WTC11 (cell line): ENCODE data around the gene NKAIN2. TPM values are rescaled to one million over a fixed set of nuclear protein-coding genes. Genes with fewer than 3 reads are reported as not detected.

Experiments
- ATAC-seq: fragments of 200-7000 bp; cut with Tn5 transposase; 2 replicates; pipeline ENCODE4 v1.10.0; 2021; ENCODE audit warnings: mild to moderate bottlenecking, moderate library complexity
- CTCF ChIA-PET: fragments of 300-600 bp; sonication (Branson Sonifier 250); formaldehyde crosslinking; loops from one replicate; lab custom pipeline; 2021; ENCODE audit warnings: antibody characterized with exemption; lab: Charles Lee
- POLR2A ChIA-PET: fragments of 350-600 bp; sonication (Branson Sonifier 250); formaldehyde crosslinking; loops from one replicate; lab custom pipeline; 2021; ENCODE audit warnings: antibody characterized with exemption; lab: Charles Lee
- DNase-seq: peaks from one replicate; pipeline ENCODE4 v3.0.0; 2021; ENCODE audit warnings: low spot score
- H3K27ac Mint-ChIP-seq: 2 replicates; pipeline ENCODE4 v1.8.0; 2021; ENCODE audit warnings: mixed read lengths
- H3K27me3 Mint-ChIP-seq: 2 replicates; pipeline ENCODE4 v1.8.0; 2021; ENCODE audit warnings: low read depth, mild to moderate bottlenecking, moderate library complexity, mixed read lengths
- H3K36me3 Mint-ChIP-seq: 2 replicates; pipeline ENCODE4 v1.8.0; 2021; ENCODE audit warnings: mixed read lengths
- H3K4me1 Mint-ChIP-seq: 2 replicates; pipeline ENCODE4 v1.8.0; 2022; ENCODE audit warnings: mixed read lengths
- H3K4me3 Mint-ChIP-seq: 2 replicates; pipeline ENCODE4 v1.8.0; 2021; ENCODE audit warnings: mild to moderate bottlenecking, moderate library complexity, mixed read lengths
- H3K9me3 Mint-ChIP-seq: 2 replicates; pipeline ENCODE4 v1.8.0; 2021; ENCODE audit warnings: mixed read lengths
- CREM ChIP-seq: sonication (generic); formaldehyde crosslinking; IDR thresholded peaks from 2 replicates; pipeline ENCODE4 v1.8.1; 2022; ENCODE audit warnings: mild to moderate bottlenecking, missing genetic modification reagents, moderate library complexity
- ESRRA ChIP-seq: sonication (generic); formaldehyde crosslinking; IDR thresholded peaks from 2 replicates; pipeline ENCODE4 v1.8.1; 2022; ENCODE audit warnings: mild to moderate bottlenecking, missing genetic modification reagents, borderline replicate concordance
- GRHL2 ChIP-seq: fragments of 250-450 bp; sonication (Bioruptor Pico); IDR thresholded peaks from 2 replicates; pipeline ENCODE4 v1.8.0; 2022; ENCODE audit warnings: mild to moderate bottlenecking, moderate library complexity; ENCODE audit not compliant: insufficient replicate concordance, severe bottlenecking
- HMGA2 ChIP-seq: fragments of 250-450 bp; sonication (Bioruptor Pico); IDR thresholded peaks from 2 replicates; pipeline ENCODE4 v1.4.0; 2021; ENCODE audit warnings: mild to moderate bottlenecking, moderate library complexity
- MYBL2 ChIP-seq: sonication (generic); formaldehyde crosslinking; IDR thresholded peaks from 2 replicates; pipeline ENCODE4 v1.8.1; 2023; ENCODE audit warnings: mild to moderate bottlenecking, moderate library complexity, missing genetic modification reagents
- NFATC4 ChIP-seq: fragments of 250-450 bp; sonication (Bioruptor Pico); IDR thresholded peaks from 2 replicates; pipeline ENCODE4 v1.9.0; 2021; ENCODE audit warnings: mild to moderate bottlenecking
- NFE2L1 ChIP-seq: sonication (generic); formaldehyde crosslinking; IDR thresholded peaks from 2 replicates; pipeline ENCODE4 v1.8.1; 2023; ENCODE audit warnings: missing genetic modification reagents
- NR2C2 ChIP-seq: sonication (generic); formaldehyde crosslinking; IDR thresholded peaks from 2 replicates; pipeline ENCODE4 v1.8.0; 2022; ENCODE audit warnings: mild to moderate bottlenecking, missing genetic modification reagents
- OVOL2 ChIP-seq: fragments of 250-450 bp; sonication (Bioruptor Pico); IDR thresholded peaks from 2 replicates; pipeline ENCODE4 v1.9.0; 2021; ENCODE audit warnings: mild to moderate bottlenecking, borderline replicate concordance
- RORB ChIP-seq: fragments of 250-450 bp; sonication (Bioruptor Pico); IDR thresholded peaks from 2 replicates; pipeline ENCODE4 v1.9.0; 2021; ENCODE audit warnings: mild to moderate bottlenecking
- SMAD4 ChIP-seq: sonication (generic); formaldehyde crosslinking; IDR thresholded peaks from 2 replicates; pipeline ENCODE4 v1.8.0; 2022; ENCODE audit warnings: mild to moderate bottlenecking, missing genetic modification reagents
- TP53 ChIP-seq: sonication (generic); formaldehyde crosslinking; IDR thresholded peaks from 2 replicates; pipeline ENCODE4 v1.8.1; 2023; ENCODE audit warnings: mild to moderate bottlenecking, missing genetic modification reagents
- ZNF232 ChIP-seq: sonication (generic); formaldehyde crosslinking; IDR thresholded peaks from 2 replicates; pipeline ENCODE4 v1.8.0; 2022; ENCODE audit warnings: mild to moderate bottlenecking, missing genetic modification reagents
- ZNF671 ChIP-seq: fragments of 250-450 bp; sonication (Bioruptor Pico); IDR thresholded peaks from 2 replicates; pipeline ENCODE4 v1.8.0; 2021; ENCODE audit warnings: mild to moderate bottlenecking
- total RNA-seq: library from RNA; stranded (reverse); gene quantifications from 3 replicates; pipeline ENCODE4 v1.2.3, GENCODE V29; 2021
- TF ChIP-seq, protein P1 (sequence below): fragments of 250-450 bp; sonication (Bioruptor Pico); IDR thresholded peaks from 2 replicates; pipeline ENCODE4 v1.9.0; 2021; ENCODE audit warnings: moderate library complexity, mild to moderate bottlenecking, inconsistent platforms, borderline replicate concordance
- TF ChIP-seq, protein P2 (sequence below): sonication (generic); formaldehyde crosslinking; IDR thresholded peaks from 2 replicates; pipeline ENCODE4 v1.8.1; 2022; ENCODE audit warnings: missing genetic modification reagents, borderline replicate concordance
- TF ChIP-seq, protein P3 (sequence below): sonication (generic); formaldehyde crosslinking; IDR thresholded peaks from 2 replicates; pipeline ENCODE4 v1.8.0; 2022; ENCODE audit warnings: mild to moderate bottlenecking, missing genetic modification reagents
- TF ChIP-seq, protein P4 (sequence below): sonication (generic); formaldehyde crosslinking; IDR thresholded peaks from 2 replicates; pipeline ENCODE4 v1.8.1; 2022; ENCODE audit warnings: mild to moderate bottlenecking, missing genetic modification reagents, moderate library complexity, borderline replicate concordance
- TF ChIP-seq, protein P5 (sequence below): sonication (generic); formaldehyde crosslinking; conservative IDR thresholded peaks from 2 replicates; pipeline ENCODE4 v1.8.1; 2023; ENCODE audit warnings: mild to moderate bottlenecking, low read depth, missing genetic modification reagents, moderate library complexity
- TF ChIP-seq, protein P6 (sequence below): sonication (generic); formaldehyde crosslinking; conservative IDR thresholded peaks from 2 replicates; pipeline ENCODE4 v1.8.1; 2022; ENCODE audit warnings: mild to moderate bottlenecking, missing genetic modification reagents
- TF ChIP-seq, protein P7 (sequence below): sonication (generic); formaldehyde crosslinking; IDR thresholded peaks from 2 replicates; pipeline ENCODE4 v1.8.1; 2023; ENCODE audit warnings: mild to moderate bottlenecking, moderate library complexity, missing genetic modification reagents
- TF ChIP-seq, protein P8 (sequence below): fragments of 250-450 bp; sonication (Bioruptor Pico); IDR thresholded peaks from 2 replicates; pipeline ENCODE4 v1.8.0; 2021; ENCODE audit warnings: mild to moderate bottlenecking
- TF ChIP-seq, protein P9 (sequence below): sonication (generic); formaldehyde crosslinking; IDR thresholded peaks from 2 replicates; pipeline ENCODE4 v1.8.0; 2022; ENCODE audit warnings: mild to moderate bottlenecking, missing genetic modification reagents

Gene NKAIN2
- total RNA-seq, 1 experiment from 2014 or later = 0.33 TPM

DNA sequence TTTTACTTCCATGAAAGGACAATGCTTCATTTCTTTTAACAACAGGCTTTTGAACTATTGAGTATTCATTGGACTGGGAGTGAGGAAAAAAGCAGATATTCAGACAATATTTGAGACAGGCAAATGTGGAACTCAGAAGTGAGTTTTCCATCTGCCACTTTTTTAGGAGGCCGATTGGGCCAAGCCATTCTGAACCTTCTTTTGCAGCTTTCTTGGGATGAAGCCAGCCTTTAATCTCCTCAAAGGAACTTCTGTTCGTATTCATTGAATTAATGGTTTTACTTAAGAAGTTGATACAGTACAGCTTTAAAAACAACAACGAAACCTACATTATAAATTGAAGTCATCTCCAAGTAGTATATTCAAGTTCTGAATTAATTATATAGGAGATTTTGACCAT, 971.5 kb downstream of the NKAIN2 start:
- DNase-seq (no peak), ATAC-seq (no peak)
- H3K27me3 Mint-ChIP-seq = no peaks in the 10 kb centered on the region
- TF ChIP-seq, protein P1, sequence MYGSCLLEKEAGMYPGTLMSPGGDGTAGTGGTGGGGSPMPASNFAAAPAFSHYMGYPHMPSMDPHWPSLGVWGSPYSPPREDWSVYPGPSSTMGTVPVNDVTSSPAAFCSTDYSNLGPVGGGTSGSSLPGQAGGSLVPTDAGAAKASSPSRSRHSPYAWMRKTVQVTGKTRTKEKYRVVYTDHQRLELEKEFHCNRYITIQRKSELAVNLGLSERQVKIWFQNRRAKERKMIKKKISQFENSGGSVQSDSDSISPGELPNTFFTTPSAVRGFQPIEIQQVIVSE (CRISPR knock-in tag) = no peak
- TF ChIP-seq ZNF671 (CRISPR knock-in tag) = no peak
- TF ChIP-seq, protein P2, sequence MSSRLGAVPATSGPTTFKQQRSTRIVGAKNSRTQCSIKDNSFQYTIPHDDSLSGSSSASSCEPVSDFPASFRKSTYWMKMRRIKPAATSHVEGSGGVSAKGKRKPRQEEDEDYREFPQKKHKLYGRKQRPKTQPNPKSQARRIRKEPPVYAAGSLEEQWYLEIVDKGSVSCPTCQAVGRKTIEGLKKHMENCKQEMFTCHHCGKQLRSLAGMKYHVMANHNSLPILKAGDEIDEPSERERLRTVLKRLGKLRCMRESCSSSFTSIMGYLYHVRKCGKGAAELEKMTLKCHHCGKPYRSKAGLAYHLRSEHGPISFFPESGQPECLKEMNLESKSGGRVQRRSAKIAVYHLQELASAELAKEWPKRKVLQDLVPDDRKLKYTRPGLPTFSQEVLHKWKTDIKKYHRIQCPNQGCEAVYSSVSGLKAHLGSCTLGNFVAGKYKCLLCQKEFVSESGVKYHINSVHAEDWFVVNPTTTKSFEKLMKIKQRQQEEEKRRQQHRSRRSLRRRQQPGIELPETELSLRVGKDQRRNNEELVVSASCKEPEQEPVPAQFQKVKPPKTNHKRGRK (CRISPR knock-in tag) = no peak
- TF ChIP-seq, protein P3, sequence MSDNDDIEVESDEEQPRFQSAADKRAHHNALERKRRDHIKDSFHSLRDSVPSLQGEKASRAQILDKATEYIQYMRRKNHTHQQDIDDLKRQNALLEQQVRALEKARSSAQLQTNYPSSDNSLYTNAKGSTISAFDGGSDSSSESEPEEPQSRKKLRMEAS (CRISPR knock-in tag) = no peak
- no peak for TF ChIP-seq MYBL2 (CRISPR knock-in tag)
- TF ChIP-seq ESRRA (CRISPR knock-in tag) = no peak
- no peak for TF ChIP-seq OVOL2 (CRISPR knock-in tag)
- no peak for TF ChIP-seq HMGA2 (CRISPR knock-in tag)
- TF ChIP-seq ZNF232 (CRISPR knock-in tag) = no peak
- TF ChIP-seq, protein P4, sequence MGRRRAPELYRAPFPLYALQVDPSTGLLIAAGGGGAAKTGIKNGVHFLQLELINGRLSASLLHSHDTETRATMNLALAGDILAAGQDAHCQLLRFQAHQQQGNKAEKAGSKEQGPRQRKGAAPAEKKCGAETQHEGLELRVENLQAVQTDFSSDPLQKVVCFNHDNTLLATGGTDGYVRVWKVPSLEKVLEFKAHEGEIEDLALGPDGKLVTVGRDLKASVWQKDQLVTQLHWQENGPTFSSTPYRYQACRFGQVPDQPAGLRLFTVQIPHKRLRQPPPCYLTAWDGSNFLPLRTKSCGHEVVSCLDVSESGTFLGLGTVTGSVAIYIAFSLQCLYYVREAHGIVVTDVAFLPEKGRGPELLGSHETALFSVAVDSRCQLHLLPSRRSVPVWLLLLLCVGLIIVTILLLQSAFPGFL (CRISPR knock-in tag) = no peak
- TF ChIP-seq, protein P5, sequence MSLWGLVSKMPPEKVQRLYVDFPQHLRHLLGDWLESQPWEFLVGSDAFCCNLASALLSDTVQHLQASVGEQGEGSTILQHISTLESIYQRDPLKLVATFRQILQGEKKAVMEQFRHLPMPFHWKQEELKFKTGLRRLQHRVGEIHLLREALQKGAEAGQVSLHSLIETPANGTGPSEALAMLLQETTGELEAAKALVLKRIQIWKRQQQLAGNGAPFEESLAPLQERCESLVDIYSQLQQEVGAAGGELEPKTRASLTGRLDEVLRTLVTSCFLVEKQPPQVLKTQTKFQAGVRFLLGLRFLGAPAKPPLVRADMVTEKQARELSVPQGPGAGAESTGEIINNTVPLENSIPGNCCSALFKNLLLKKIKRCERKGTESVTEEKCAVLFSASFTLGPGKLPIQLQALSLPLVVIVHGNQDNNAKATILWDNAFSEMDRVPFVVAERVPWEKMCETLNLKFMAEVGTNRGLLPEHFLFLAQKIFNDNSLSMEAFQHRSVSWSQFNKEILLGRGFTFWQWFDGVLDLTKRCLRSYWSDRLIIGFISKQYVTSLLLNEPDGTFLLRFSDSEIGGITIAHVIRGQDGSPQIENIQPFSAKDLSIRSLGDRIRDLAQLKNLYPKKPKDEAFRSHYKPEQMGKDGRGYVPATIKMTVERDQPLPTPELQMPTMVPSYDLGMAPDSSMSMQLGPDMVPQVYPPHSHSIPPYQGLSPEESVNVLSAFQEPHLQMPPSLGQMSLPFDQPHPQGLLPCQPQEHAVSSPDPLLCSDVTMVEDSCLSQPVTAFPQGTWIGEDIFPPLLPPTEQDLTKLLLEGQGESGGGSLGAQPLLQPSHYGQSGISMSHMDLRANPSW (CRISPR knock-in tag) = no peak
- TF ChIP-seq, protein P6, sequence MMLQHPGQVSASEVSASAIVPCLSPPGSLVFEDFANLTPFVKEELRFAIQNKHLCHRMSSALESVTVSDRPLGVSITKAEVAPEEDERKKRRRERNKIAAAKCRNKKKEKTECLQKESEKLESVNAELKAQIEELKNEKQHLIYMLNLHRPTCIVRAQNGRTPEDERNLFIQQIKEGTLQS (CRISPR knock-in tag) = no peak
- no peak for TF ChIP-seq NFE2L1 (CRISPR knock-in tag)
- TF ChIP-seq SMAD4 (CRISPR knock-in tag) = no peak
- no peak overlapping the region for H3K27ac Mint-ChIP-seq
- CTCF ChIA-PET = interaction anchor here (0.7 kb wide), 1 partner anchor 21 kb away, joined by 3 read pairs; no protein-coding TSS in a partner anchor
- H3K4me1 Mint-ChIP-seq = peaks cover 5% of the 10 kb centered on the region
- H3K9me3 Mint-ChIP-seq = no peaks in the 10 kb centered on the region
- POLR2A ChIA-PET = interaction anchor here (0.6 kb wide), 1 partner anchor 377 kb away, joined by 3 read pairs; no protein-coding TSS in a partner anchor
- H3K36me3 Mint-ChIP-seq = no peaks in the 10 kb centered on the region
- H3K4me3 Mint-ChIP-seq = no peak overlapping the region

DNA sequence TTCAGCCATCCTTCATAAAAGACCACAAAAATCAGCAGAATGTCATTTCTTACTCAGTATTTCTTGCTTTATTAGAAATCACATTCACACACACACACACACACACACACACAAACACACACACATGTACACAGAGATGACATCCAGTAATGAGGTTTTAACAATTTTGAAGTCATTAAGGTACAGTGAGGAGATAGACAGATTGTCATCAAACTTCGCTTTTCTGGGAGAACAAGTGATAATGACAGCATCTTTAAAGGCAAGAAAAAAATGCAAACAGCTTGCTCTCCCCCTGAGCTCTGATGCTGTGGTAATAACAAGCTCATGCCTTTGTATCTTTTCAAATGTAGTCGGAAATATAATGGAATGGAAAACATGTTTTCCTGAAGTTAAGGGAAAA, 974.2 kb downstream of the NKAIN2 start:
- ATAC-seq = no peak
- CTCF ChIA-PET = no interaction called here

DNA sequence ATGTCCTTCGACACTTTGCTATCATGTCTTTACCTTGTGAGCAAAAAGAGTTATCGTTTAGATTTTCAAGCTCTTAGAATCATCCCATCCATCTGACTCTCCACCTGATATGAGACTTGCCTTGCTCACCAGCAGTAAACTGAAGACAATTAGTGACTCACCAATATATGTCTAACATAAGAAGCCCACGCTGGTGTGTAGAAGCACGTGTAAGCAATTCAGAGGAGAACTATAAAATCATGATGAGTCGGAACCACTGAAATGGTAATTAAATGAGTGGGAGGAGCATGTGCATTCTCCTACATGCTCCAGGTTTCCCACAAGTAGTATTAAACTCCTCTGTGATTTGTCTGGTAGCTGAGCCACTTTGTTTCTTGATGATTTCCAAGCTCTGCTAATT, 977.0 kb downstream of the NKAIN2 start:
- ATAC-seq (no peak), DNase-seq (no peak)
- Mint-ChIP-seq H3K27ac (no peak overlapping the region), H3K4me3 (no peak overlapping the region), H3K27me3 (no peaks in the 10 kb centered on the region), H3K9me3 (no peaks in the 10 kb centered on the region), H3K4me1 (no peaks in the 10 kb centered on the region), H3K36me3 (no peaks in the 10 kb centered on the region)
- POLR2A ChIA-PET = interaction anchor here (0.6 kb wide), 1 partner anchor 1364 kb away, joined by 4 read pairs; no protein-coding TSS in a partner anchor
- CTCF ChIA-PET = no interaction called here
- TF ChIP-seq ESRRA (CRISPR knock-in tag) = no peak
- TF ChIP-seq, protein P7, sequence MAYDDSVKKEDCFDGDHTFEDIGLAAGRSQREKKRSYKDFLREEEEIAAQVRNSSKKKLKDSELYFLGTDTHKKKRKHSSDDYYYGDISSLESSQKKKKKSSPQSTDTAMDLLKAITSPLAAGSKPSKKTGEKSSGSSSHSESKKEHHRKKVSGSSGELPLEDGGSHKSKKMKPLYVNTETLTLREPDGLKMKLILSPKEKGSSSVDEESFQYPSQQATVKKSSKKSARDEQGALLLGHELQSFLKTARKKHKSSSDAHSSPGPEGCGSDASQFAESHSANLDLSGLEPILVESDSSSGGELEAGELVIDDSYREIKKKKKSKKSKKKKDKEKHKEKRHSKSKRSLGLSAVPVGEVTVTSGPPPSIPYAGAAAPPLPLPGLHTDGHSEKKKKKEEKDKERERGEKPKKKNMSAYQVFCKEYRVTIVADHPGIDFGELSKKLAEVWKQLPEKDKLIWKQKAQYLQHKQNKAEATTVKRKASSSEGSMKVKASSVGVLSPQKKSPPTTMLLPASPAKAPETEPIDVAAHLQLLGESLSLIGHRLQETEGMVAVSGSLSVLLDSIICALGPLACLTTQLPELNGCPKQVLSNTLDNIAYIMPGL (CRISPR knock-in tag) = no peak
- no peak for TF ChIP-seq NFE2L1 (CRISPR knock-in tag)
- TF ChIP-seq NR2C2 (CRISPR knock-in tag) = no peak
- TF ChIP-seq, protein P8, sequence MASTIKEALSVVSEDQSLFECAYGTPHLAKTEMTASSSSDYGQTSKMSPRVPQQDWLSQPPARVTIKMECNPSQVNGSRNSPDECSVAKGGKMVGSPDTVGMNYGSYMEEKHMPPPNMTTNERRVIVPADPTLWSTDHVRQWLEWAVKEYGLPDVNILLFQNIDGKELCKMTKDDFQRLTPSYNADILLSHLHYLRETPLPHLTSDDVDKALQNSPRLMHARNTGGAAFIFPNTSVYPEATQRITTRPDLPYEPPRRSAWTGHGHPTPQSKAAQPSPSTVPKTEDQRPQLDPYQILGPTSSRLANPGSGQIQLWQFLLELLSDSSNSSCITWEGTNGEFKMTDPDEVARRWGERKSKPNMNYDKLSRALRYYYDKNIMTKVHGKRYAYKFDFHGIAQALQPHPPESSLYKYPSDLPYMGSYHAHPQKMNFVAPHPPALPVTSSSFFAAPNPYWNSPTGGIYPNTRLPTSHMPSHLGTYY (CRISPR knock-in tag) = no peak
- no peak for TF ChIP-seq CREM (CRISPR knock-in tag)
- TF ChIP-seq, protein P9, sequence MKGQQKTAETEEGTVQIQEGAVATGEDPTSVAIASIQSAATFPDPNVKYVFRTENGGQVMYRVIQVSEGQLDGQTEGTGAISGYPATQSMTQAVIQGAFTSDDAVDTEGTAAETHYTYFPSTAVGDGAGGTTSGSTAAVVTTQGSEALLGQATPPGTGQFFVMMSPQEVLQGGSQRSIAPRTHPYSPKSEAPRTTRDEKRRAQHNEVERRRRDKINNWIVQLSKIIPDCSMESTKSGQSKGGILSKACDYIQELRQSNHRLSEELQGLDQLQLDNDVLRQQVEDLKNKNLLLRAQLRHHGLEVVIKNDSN (CRISPR knock-in tag) = no peak
- no peak for TF ChIP-seq TP53 (CRISPR knock-in tag)
- no peak for TF ChIP-seq NFATC4 (CRISPR knock-in tag)

More for the DNA sequence above, 974.2 kb downstream of the NKAIN2 start:
- no peak for DNase-seq
- Mint-ChIP-seq H3K27ac (no peak overlapping the region), H3K36me3 (no peaks in the 10 kb centered on the region), H3K4me3 (no peak overlapping the region), H3K9me3 (no peaks in the 10 kb centered on the region), H3K27me3 (no peaks in the 10 kb centered on the region), H3K4me1 (no peaks in the 10 kb centered on the region)
- TF ChIP-seq GRHL2 (CRISPR knock-in tag) (no peak), RORB (no peak)
- POLR2A ChIA-PET = no interaction called here
